GM12878 (cell line): ENCODE measurements around the gene CHD1L. TPM values are rescaled to one million over a fixed set of nuclear protein-coding genes. Genes with fewer than 3 reads are reported as not detected.

Experiments
- ATAC-seq: fragments of 200-7000 bp; cut with Tn5 transposase; 3 replicates; pipeline ENCODE4 v1.9.1; 2020; ENCODE audit warnings: mild to moderate bottlenecking, moderate library complexity
- BruUV-seq: library from RNA; stranded (reverse); fragments of 400-500 nt; replicated peaks from 2 replicates; lab custom pipeline; 2021; lab: Mats Ljungman, UMichigan
- CTCF ChIA-PET: fragments of 300-600 bp; sonication (Branson Sonifier 250); formaldehyde crosslinking; extraction: SDS; loops from one replicate; lab custom pipeline; 2021; ENCODE audit warnings: inconsistent platforms; lab: Yijun Ruan, JAX
- POLR2A ChIA-PET: fragments of 350-600 bp; formaldehyde crosslinking; extraction: SDS; loops from one replicate; lab custom pipeline; 2021; ENCODE audit warnings: inconsistent platforms; lab: Charles Lee
- RAD21 ChIA-PET: fragments of 300-600 bp; sonication (Branson Sonifier 250); formaldehyde crosslinking; loops from one replicate; lab custom pipeline; 2023; ENCODE audit warnings: antibody characterized with exemption; ENCODE audit not compliant: unreplicated experiment; lab: Charles Lee
- SMC1A ChIA-PET: fragments of 300-600 bp; sonication (Branson Sonifier 250); formaldehyde crosslinking; loops from one replicate; lab custom pipeline; 2023; ENCODE audit not compliant: unreplicated experiment, uncharacterized antibody; lab: Charles Lee
- DNase-seq: peaks from one replicate; pipeline ENCODE4 v3.0.0-alpha.2; 2011; ENCODE audit warnings: low read depth, low spot score
- FAIRE-seq: peaks from 3 replicates; lab custom pipeline; 2011; peaks lifted over from hg19 to GRCh38; lab: Jason Lieb, UNC
- H2AFZ ChIP-seq: 2 replicates; pipeline ENCODE4 v1.6.0; 2011; ENCODE audit warnings: low read depth, low read length, control low read depth; ENCODE audit not compliant: control insufficient read depth
- H3K27ac ChIP-seq: 2 replicates; pipeline ENCODE4 v1.5.1; 2011; ENCODE audit warnings: control low read depth; ENCODE audit not compliant: control insufficient read depth, insufficient read depth
- H3K27me3 ChIP-seq, 2 experiments: replicated peaks in 1 of 2; 2 replicates each; pipeline versions ENCODE4 v1.6.0 to v1.6.1; 2011; ENCODE audit warnings: low read length in 1 of 2; ENCODE audit not compliant: control insufficient read depth in 2 of 2, insufficient read depth in 2 of 2
- H3K36me3 ChIP-seq, 2 experiments: 2 replicates each; pipeline ENCODE4 v1.5.1; 2011; ENCODE audit warnings: low read length in 1 of 2; ENCODE audit not compliant: control insufficient read depth in 2 of 2, insufficient read depth in 2 of 2
- H3K4me1 ChIP-seq: 2 replicates; pipeline ENCODE4 v1.6.1; 2011; ENCODE audit warnings: mild to moderate bottlenecking, low read length, moderate library complexity, mixed read lengths; ENCODE audit not compliant: control insufficient read depth, insufficient read depth
- H3K4me2 ChIP-seq: 2 replicates; pipeline ENCODE4 v1.6.0; 2011; ENCODE audit warnings: control low read depth; ENCODE audit not compliant: control insufficient read depth, insufficient read depth
- H3K4me3 ChIP-seq: fragments of 200-600 bp; sonication (generic); 2 replicates; pipeline ENCODE4 v1.5.1; 2016
- H3K79me2 ChIP-seq: 2 replicates; pipeline ENCODE4 v1.6.0; 2011; ENCODE audit warnings: low read length; ENCODE audit not compliant: control insufficient read depth, insufficient read depth
- H3K9ac ChIP-seq: 2 replicates; pipeline ENCODE4 v1.8.0; 2011; ENCODE audit warnings: low read length, control low read depth, mixed read lengths; ENCODE audit not compliant: control insufficient read depth, insufficient read depth
- H3K9me3 ChIP-seq: replicated peaks from 3 replicates; pipeline ENCODE4 v1.5.1; 2011; ENCODE audit warnings: mild to moderate bottlenecking, low read length; ENCODE audit not compliant: control insufficient read depth, insufficient read depth
- H4K20me1 ChIP-seq: 2 replicates; pipeline ENCODE4 v1.6.0; 2011; ENCODE audit not compliant: control insufficient read depth, insufficient read depth
- BACH1 ChIP-seq: fragments of 450-650 bp; IDR thresholded peaks from 2 replicates; pipeline ENCODE4 v1.6.1; 2017; ENCODE audit warnings: mild to moderate bottlenecking, borderline replicate concordance
- FOXK2 ChIP-seq: fragments of 450-650 bp; IDR thresholded peaks from 2 replicates; pipeline ENCODE4 v1.6.1; 2017; ENCODE audit warnings: mild to moderate bottlenecking, moderate library complexity
- MTA3 ChIP-seq: IDR thresholded peaks from 2 replicates; pipeline ENCODE4 v1.6.1; 2012; ENCODE audit warnings: low read length, inconsistent platforms, borderline replicate concordance
- NBN ChIP-seq: fragments of 450-650 bp; IDR thresholded peaks from 2 replicates; pipeline ENCODE4 v1.6.1; 2016
- NR2C2 ChIP-seq: IDR thresholded peaks from 2 replicates; pipeline ENCODE4 v1.6.1; 2011; ENCODE audit warnings: borderline replicate concordance, low read depth; ENCODE audit not compliant: control insufficient read depth, insufficient read length
- SMARCA5 ChIP-seq: fragments of 450-650 bp; IDR thresholded peaks from 2 replicates; pipeline ENCODE4 v1.6.1; 2017; ENCODE audit warnings: mild to moderate bottlenecking
- SUZ12 ChIP-seq: fragments of 200-600 bp; sonication (generic); IDR thresholded peaks from one replicate; pipeline ENCODE4 v1.6.1; 2018; ENCODE audit warnings: antibody characterized with exemption, mild to moderate bottlenecking; ENCODE audit not compliant: unreplicated experiment
- TARDBP ChIP-seq: IDR thresholded peaks from 2 replicates; pipeline ENCODE4 v1.6.1; 2016; ENCODE audit warnings: borderline replicate concordance
- YY1 ChIP-seq: IDR thresholded peaks from 2 replicates; pipeline ENCODE4 v1.6.1; 2011; ENCODE audit warnings: low read depth, mild to moderate bottlenecking, low read length
- ZZZ3 ChIP-seq: IDR thresholded peaks from 2 replicates; pipeline ENCODE4 v1.6.1; 2011; ENCODE audit warnings: low read depth; ENCODE audit not compliant: control insufficient read depth, insufficient read length
- WGBS: methylation state at CpG from one replicate; pipeline ENCODE4 v1.1.6; 2016; ENCODE audit warnings: low lambda C conversion rate; ENCODE audit not compliant: insufficient replicate concordance, insufficient coverage; ENCODE audit errors: missing lambda C conversion rate; 5-methylcytosine and 5-hydroxymethylcytosine counted together
- in situ Hi-C: fragments of 300-500 bp; cut with MboI; formaldehyde crosslinking; loops from 9 replicates; pipeline ENCODE4 v1.14.3; 2018; ENCODE audit warnings: mixed read lengths
- intact Hi-C: fragments of 100-400 bp; cut with micrococcal nuclease; formaldehyde crosslinking; loops from one replicate; pipeline ENCODE4 v1.14.2; 2022; ENCODE audit not compliant: unreplicated experiment
- polyA plus RNA-seq, 11 experiments: library from polyadenylated mRNA; depleted of rRNA in 4 of 11; unstranded in 6 of 11; stranded (reverse) in 5 of 11; fragments of >200 nt; fragmentation: Nextera tagmentation in 4 of 11; fragmentation: Illumina TruSeq in 1 of 11; extraction: Ambion mirVana in 4 of 11; extraction: Trizol in 1 of 11; gene quantifications; 1 replicate in 1 of 11; 2 replicates in 10 of 11; pipeline versions ENCODE4 v1.2.1 to v1.2.3, GENCODE V29; 2011 to 2016; ENCODE audit warnings: inconsistent platforms in 2 of 11, missing spikeins in 2 of 11, low read depth in 1 of 11
- total RNA-seq, 4 experiments: library from RNA; depleted of rRNA in 3 of 4; stranded (reverse); fragments of >200 nt in 3 of 4; fragmentation: Illumina TruSeq in 1 of 4; extraction: Trizol in 1 of 4; gene quantifications; 2 replicates each; pipeline versions ENCODE4 v1.2.1 to v1.2.3, GENCODE V29; 2013 to 2021
- TF ChIP-seq, protein P1 (sequence below): IDR thresholded peaks from 2 replicates; pipeline ENCODE4 v1.6.1; 2012; ENCODE audit warnings: mild to moderate bottlenecking, low read depth, low read length

The CHD1L gene
- total and polyA plus RNA-seq, 10 of the 15 experiments (the other 5 are each of a cell fraction or from before 2014, with no cell fraction given), result 21.2 to 54.2 (median 44.5) TPM

DNA sequence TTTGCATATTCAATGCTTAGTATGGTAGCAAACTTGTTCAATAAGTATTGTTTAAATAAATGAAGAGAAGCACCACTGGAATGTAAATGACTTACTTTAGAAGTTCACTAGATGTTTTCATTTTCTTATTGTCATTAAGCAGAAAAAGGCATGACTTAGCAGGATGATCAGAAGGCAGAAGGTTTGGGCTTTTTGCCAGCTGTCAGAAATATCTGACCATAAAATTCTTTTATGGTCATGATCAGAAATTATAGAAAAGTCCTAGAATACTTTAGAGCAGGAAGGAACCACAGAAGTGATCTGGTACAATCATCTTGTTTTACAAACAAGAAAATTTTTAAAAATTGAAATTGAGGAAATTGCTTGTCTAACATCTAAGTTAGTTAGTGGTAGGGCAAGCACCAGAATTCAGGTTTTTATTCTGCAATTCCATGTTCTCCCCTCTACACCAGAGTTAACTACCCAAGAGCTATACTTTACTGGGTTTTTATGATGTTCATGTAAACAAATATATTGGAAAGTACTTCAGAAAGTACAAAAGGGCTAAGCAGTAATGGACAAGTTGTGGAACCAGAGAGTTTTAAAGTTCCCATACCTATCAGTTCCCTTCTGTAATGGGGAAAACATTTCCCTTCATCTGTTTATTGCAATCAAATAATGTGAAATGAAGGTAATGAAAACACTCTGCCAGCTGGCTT lies 27.5 kb upstream of the CHD1L start (continued):
- TF ChIP-seq, protein P1, sequence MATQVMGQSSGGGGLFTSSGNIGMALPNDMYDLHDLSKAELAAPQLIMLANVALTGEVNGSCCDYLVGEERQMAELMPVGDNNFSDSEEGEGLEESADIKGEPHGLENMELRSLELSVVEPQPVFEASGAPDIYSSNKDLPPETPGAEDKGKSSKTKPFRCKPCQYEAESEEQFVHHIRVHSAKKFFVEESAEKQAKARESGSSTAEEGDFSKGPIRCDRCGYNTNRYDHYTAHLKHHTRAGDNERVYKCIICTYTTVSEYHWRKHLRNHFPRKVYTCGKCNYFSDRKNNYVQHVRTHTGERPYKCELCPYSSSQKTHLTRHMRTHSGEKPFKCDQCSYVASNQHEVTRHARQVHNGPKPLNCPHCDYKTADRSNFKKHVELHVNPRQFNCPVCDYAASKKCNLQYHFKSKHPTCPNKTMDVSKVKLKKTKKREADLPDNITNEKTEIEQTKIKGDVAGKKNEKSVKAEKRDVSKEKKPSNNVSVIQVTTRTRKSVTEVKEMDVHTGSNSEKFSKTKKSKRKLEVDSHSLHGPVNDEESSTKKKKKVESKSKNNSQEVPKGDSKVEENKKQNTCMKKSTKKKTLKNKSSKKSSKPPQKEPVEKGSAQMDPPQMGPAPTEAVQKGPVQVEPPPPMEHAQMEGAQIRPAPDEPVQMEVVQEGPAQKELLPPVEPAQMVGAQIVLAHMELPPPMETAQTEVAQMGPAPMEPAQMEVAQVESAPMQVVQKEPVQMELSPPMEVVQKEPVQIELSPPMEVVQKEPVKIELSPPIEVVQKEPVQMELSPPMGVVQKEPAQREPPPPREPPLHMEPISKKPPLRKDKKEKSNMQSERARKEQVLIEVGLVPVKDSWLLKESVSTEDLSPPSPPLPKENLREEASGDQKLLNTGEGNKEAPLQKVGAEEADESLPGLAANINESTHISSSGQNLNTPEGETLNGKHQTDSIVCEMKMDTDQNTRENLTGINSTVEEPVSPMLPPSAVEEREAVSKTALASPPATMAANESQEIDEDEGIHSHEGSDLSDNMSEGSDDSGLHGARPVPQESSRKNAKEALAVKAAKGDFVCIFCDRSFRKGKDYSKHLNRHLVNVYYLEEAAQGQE, result no peak
- TF ChIP-seq FOXK2 (no peak), NBN (no peak), SMARCA5 (no peak), NR2C2 (no peak), SUZ12 (no peak)

DNA sequence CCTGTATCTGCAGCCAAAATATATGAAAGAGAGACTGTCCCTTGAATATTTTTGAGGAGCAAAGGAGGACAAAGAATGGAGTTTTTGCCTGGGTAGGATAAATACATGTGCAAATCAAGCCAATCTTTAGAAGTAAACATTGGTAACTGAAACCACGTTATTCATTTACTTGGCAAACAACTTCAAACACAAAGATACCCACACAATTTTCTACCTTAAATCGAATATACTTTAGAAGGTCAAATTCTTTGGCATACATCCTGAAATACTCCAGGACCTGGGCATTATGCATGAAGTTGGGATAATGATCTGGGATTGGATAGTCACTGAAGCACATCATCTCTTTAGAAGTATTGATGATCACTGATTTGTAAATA lies 27.0 kb upstream of the CHD1L start:
- H3K9me3 ChIP-seq, result no peaks in the 10 kb centered on the region
- POLR2A ChIA-PET, result no interaction called here
- WGBS, result 64% methylated on average over 2 of the region's 2 CpGs

More for the DNA sequence above, 27.0 kb upstream of the CHD1L start:
- BruUV-seq, result no TSS peak
- FAIRE-seq (no peak), ATAC-seq (no peak), DNase-seq (no peak)
- Histone ChIP-seq H2AFZ (no peak overlapping the region), H3K36me3 (no peaks in the 10 kb centered on the region), H3K27me3 (no peaks in the 10 kb centered on the region), H3K4me3 (no peak overlapping the region), H3K27ac (no peak overlapping the region), H3K4me1 (no peaks in the 10 kb centered on the region), H3K9ac (no peak overlapping the region), H3K4me2 (no peak overlapping the region), H3K79me2 (no peaks in the 10 kb centered on the region), H4K20me1 (no peaks in the 10 kb centered on the region)
- ChIA-PET SMC1A (no interaction called here), RAD21 (no interaction called here), CTCF (no interaction called here)
- in situ Hi-C loops (no loop called here), intact Hi-C loops (no loop called here)
- TF ChIP-seq TARDBP (no peak), MTA3 (no peak), BACH1 (no peak), ZZZ3 (no peak), YY1 (no peak)
